GM18519 (cell line): ENCODE measurements around the gene DCUN1D1.

Experiments used
- ATAC-seq: cut with Tn5 transposase; IDR thresholded peaks from one replicate; pipeline ENCODE4 v1.9.1; 2021; ENCODE audit warnings: mild to moderate bottlenecking, moderate library complexity; ENCODE audit not compliant: unreplicated experiment, low FRiP score

DCUN1D1 gene

GRCh38 chr3:182937293-182938051 lies 42.9 kb downstream of the DCUN1D1 start:
- ATAC-seq, result peak; percentile 80

DNA sequence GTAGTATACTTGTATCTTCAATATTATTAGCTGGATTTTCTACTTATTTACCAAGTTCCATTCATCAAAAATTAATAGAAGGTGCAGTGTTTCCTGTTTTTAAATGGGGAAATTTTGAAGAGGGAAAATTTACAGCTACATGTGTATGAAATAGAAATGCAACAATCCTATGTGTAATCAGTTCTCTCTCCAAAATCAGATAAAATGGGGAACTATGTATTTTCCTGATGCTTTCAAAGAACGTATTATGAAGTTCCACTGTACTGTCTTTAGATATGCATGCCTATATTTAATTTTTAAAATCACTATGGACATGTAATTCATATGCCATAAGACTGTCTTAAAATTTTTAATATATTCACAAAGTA lies 43.4 kb downstream of the DCUN1D1 start:
- ATAC-seq, result no peak

DNA sequence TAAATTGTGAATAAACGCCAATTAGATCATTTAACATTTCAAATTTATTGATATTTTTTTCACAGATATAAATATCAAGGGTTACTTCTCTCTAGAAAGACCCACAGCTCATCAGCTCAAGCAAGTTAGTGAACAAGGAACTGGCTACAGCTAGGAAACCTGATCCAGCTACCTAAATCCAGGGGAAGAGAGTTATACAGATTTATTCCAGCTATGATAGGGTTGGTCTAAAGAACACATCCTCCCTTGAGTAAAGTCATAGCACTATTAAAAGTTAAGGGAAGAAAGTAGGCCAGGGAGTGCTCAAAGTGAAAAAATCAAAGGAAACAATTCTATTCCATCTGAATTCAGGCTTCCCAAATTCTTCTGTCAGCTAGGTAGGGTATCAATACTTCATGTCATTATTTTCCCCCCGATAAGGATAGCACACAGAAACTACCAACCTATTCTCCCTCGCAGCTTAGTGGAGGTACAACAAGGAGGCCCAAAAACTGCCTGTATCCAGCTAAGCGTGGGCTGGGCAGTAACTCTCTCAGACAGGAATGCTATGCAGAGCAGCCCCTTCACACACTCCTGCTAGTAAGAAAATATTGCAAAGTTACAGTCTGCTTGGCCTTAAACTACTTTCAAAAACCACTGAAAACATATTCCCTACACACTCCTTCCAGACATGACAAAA lies 44.0 kb downstream of the DCUN1D1 start:
- no peak for ATAC-seq

- no peak for ATAC-seq
These were observed 44.5 kb downstream of the DCUN1D1 start for GRCh38 chr3:182935803-182936202.

- peak; percentile 6 for ATAC-seq
These were observed 54.4 kb downstream of the DCUN1D1 start for GRCh38 chr3:182925944-182926337.

DNA sequence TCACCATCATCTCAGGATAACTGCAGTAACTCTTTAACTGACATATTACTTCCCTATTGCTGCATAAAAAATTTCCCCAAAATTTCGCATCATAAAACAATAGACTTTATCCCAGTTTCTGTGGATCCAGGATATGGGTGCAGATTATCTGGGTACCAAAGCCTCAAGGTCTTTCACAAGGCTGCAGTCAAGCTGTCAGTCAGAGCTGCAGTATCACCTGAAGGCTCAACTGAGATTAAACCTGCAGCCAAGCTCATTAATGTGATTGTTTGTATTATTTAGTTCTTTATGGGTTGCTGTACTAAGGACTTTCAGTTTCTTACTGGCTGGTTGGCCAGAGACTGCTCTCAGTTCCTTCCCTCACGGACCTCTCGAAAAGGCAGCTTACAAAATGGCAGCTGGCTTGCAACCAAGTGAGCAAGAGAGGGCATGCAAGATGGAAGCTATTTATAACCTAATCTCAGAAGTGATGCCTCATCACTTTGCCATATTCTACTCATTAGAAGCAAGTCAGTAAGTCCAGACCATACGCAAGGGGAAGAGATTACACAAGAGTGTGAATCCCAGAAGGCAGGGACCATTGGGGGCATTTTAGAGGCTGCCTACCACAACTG lies 54.9 kb downstream of the DCUN1D1 start:
- ATAC-seq, result peak; percentile 95

GRCh38 chr3:182921665-182922355 lies 58.5 kb downstream of the DCUN1D1 start:
- no peak for ATAC-seq

GRCh38 chr3:182920515-182921084 lies 59.7 kb downstream of the DCUN1D1 start:
- no peak for ATAC-seq

GRCh38 chr3:182919866-182920357 lies 60.4 kb downstream of the DCUN1D1 start:
- ATAC-seq, result no peak

DNA sequence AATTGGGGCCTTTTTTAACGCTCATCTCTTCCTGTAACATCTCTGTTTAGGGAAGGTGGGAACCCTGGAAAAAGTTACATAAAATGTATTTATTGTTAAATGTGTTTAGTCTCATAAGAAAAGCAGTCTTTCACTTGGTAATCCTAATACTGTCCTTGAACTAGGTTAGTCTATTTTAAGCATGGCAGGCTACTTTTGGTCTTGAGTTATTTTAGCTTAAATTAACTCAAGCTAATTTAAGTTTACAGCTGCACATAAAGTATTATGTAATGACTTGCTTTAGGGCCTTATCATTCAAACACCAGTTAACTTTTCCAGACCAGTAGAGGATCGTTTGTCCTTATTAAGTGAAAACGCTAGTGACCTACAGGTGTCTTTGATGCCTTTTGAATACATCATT lies 63.2 kb downstream of the DCUN1D1 start:
- ATAC-seq, result no peak

- peak; percentile 58 for ATAC-seq
These were observed 66.0 kb downstream of the DCUN1D1 start for GRCh38 chr3:182914341-182914740.

GRCh38 chr3:182913889-182914288 lies 66.4 kb downstream of the DCUN1D1 start:
- peak; percentile 57 for ATAC-seq

- ATAC-seq, result no peak
These were observed 67.9 kb downstream of the DCUN1D1 start for GRCh38 chr3:182912474-182912873.

DNA sequence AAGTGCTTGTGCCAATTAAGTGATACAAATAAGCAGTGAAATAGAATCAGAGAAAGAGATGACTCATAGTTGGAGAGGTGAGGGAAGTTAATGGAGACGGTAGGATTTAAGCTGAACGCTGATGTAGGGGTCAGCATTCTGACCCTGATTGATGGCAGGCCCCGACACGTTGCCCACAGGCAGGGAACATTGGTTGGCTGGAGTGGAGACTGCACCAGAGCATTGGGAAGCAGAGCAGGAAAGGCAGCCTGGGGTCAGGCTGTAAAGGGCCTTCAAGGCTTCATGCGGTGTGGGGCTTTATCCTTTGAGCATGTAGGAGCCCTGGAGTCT lies 68.6 kb downstream of the DCUN1D1 start:
- no peak for ATAC-seq

DNA sequence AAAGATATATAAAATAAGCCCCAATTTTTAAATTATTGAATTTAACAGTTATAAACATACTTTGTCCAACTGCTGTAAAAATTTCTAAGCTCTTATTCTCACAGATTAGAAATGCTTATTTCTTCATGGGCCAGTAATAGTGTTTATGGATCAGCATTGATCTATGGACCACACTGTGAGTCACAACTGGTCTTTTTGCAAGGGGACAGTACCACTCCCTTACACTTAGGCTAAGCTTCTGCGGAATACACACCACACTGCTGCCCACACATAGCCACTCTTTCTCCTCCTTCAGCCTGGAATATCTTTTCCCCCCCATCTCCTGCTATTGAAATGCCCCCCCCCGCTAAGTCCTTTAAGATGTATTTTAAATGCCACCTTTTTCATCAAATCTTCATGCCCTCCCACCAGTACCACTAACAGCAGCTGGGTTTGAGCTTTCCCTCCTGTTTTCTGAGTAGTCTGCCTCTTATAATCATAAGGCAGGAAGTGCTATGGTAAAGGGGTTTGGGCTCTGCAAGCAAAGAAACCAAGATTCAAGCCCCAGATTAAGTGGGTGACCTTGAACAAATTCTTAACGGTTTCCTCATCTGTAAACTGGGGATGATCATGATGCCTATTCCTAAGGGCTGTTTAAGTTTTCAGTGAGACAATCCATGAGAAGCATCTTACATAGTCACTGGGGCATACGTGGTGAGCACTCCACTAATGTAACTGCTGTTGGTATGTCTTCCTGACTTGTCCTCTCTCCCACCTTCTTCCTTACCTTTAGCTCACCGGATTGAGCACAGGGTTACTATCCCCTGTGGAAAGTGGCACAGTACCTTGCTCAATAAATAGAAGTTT lies 69.2 kb downstream of the DCUN1D1 start:
- ATAC-seq, result no peak

DNA sequence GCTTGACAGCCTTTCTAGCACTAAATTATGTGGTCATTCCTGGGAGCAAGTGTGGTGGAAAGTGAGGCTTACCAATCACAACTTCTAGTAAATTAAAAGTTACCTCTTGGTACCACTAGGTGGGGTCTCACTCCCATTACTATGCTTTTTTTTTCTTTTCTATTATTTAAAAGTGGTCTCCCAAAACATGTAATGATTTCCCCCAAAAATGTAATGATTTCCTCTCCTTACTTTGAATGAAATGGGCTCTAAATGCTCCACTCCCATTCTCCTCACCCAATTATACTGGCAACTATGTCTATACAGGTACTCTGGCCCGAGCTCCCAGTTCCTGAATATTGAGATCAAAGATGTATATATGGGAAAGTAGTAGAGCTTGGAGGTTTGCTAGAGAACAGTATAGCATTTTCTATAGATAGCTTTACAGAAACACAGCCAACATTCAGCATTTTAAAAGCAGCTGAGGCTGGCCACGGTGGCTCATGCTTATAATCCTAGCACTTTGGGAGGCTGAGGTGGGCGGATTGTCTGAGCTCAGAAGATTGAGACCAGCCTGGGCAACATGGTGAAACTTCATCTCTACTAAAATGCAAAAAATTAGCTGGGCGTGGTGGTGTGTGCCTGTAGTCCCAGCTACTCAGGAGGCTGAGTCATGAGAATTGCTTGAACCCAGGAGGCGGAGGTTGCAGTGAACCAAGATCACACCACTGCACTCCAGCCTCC lies 70.9 kb downstream of the DCUN1D1 start:
- ATAC-seq, result no peak

DNA sequence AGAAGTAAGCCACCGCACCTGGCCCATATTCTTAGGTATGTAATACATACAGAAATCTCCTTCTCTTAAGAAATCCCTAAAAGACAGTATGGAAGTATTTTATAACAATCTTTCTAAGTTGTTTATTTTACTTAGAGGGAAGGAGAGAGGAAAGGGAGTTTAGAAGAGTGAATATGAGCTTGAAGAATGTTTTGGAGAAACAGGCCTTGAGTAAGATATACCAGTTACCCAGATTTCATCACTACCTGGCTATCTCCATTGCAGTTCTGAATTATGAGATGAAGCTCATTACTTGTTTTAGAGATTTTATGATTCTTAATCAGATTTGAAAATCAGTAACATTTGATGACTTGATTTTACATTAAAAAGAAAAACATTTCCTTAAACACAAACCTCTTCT lies 71.9 kb downstream of the DCUN1D1 start:
- ATAC-seq, result no peak

- ATAC-seq, result peak; percentile 45
These were observed 74.3 kb downstream of the DCUN1D1 start for GRCh38 chr3:182906036-182906435.

- ATAC-seq, result peak; percentile 9
These were observed 74.7 kb downstream of the DCUN1D1 start for GRCh38 chr3:182905623-182906022.
